Daoy (cell line): Measurements from ENCODE around the gene KIF11. TPM values are rescaled to one million over a fixed set of nuclear protein-coding genes. Genes with fewer than 3 reads are reported as not detected.

Experiments used
- DNase-seq: peaks from one replicate; pipeline ENCODE4 v3.0.0-alpha.2; 2015; ENCODE audit warnings: low read depth
- total RNA-seq: library from RNA; depleted of rRNA; stranded (reverse); fragments of >200 nt; shearing (Covaris generic); gene quantifications from 2 replicates; pipeline ENCODE4 v1.2.3, GENCODE V29; 2014

The KIF11 gene
- total RNA-seq, 1 experiment from 2014 or later = 53.8 TPM

DNA sequence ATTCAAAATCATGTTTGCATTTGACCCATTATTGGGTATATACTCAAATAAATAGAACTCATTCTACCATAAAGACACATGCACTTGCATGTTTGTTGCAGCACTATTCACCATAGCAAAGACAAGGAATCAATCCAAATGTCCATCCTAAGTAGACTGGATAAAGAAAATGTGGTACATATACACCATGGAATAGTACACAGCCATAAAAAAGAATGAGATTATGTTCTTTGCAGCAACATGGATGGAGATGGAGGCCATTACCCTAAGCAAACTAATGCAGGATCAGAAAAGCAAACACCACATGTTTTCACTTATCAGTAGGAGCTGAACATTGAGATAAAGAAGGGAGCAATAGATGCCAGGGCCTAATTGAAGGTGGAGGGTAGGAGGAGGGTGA lies 84.8 kb downstream of the KIF11 start:
- DNase-seq = no peak

DNA sequence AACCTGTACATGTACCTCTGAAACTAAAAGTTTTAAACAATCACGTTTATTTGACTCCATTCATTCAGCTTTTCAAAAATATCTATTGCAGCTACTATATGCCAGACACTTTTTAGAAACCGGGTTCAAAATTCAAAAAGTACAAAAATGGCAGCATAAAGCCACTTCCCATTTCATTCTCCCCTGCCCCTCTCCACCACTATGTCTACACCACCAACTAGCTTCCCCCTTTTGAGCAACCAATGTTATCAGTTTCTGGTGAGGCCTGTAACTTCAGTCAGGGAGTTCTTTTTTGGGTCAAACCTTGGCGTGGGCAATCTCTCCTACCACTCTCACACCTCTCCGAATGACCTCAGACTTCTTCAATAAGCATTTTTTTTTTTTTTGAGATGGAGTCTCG lies 85.3 kb downstream of the KIF11 start:
- DNase-seq = no peak

DNA sequence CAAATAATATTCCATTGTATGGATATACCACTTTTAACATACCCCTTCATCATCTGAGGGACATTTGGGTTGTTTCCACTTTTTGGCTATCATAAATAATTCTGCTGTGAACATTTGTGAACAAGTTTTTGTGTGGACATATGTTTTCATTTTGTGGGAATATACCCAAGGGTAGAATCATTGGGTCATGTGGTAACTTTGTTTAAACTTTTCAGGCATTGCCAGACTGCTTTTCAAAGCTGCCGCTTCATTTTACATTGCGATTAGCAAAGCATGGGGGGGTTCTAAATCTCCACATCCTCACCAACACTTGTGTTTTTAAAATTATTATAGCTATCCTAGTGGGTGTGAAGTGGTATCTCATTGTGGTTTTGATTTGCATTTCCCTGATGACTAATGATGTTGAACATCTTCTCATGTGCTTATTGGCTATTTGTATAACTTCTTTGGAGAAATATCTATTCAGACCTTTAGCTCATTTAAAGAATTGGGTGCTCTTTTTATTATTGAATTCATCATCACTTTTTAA lies 88.4 kb downstream of the KIF11 start:
- no peak for DNase-seq

DNA sequence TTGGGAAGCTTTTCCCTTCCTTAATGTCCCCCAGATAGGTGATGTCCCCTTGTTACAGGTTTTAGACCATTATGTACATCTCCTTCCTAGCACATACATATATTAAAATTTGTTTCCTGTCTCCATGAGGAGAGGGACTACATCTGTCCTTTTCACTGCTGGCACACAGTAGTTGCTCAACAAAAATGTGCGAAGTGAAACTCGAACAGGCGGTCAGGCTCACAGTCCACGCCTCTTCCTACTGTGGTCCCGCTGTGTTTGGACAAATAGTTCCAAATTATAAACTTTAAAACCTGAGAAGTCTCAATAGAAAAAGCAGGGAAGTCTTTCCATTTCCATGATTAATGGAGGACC lies 95.6 kb downstream of the KIF11 start:
- DNase-seq = no peak

DNA sequence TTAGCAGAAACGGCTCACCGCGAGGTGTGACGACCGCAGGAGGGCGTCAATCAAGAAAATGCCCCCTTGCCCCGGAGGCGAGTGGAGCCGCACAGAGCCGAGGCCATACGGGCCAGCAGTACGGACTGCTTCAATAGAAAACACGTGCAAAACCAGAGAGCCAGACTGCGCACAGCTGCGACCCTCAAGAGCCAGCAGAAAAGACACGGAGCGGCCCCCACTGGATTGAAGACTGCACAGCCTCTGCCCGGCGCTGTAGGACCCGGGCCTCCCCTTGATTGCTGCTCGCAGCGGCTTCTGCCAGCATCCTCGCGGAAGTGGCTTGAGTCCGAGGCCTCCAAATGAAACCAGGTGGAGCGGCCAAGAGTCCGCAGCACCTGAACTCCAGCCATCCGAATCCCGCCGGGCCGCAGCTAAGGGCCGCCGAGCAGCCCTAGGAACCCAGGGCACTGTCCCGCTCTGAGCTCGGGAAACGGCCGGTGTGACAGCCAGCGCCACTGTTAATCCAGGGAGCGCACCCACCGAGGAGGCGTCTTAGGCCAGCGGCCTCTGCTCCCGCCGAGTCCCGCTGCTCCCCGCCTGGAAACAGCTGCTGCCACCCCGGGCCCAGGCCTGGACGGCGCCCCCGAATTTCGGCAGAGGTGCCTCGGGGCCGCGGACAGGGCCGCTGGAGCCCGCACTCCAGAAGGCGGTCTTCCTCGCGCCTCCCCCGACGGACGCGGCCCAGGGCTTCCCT lies 96.2 kb downstream of the KIF11 start:
- DNase-seq = no peak

DNA sequence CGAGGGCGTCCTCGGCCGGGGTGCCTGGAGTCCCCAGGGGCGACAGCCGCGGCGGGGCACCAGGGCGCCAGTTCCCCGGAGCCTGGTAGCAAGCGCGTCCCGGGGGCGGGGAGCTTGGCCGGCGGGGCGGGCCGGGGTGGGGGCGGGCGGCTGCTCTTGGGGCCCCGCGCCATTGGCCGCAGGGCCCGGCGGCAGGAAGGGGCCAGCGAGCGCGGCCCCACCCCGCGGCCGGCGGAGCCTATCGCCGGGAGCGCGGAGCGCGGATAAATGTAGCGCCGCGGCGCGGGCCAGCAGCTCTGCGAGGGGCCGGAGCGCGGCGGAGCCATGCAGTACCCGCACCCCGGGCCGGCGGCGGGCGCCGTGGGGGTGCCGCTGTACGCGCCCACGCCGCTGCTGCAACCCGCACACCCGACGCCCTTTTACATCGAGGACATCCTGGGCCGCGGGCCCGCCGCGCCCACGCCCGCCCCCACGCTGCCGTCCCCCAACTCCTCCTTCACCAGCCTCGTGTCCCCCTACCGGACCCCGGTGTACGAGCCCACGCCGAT lies 96.8 kb downstream of the KIF11 start, which contains the start of gene HHEX:
Gene HHEX (plus strand): TSS at position 293 of the 548 bp plus-strand sequence. CDS start 32 bp downstream, at position 325.
- no peak for DNase-seq

DNA sequence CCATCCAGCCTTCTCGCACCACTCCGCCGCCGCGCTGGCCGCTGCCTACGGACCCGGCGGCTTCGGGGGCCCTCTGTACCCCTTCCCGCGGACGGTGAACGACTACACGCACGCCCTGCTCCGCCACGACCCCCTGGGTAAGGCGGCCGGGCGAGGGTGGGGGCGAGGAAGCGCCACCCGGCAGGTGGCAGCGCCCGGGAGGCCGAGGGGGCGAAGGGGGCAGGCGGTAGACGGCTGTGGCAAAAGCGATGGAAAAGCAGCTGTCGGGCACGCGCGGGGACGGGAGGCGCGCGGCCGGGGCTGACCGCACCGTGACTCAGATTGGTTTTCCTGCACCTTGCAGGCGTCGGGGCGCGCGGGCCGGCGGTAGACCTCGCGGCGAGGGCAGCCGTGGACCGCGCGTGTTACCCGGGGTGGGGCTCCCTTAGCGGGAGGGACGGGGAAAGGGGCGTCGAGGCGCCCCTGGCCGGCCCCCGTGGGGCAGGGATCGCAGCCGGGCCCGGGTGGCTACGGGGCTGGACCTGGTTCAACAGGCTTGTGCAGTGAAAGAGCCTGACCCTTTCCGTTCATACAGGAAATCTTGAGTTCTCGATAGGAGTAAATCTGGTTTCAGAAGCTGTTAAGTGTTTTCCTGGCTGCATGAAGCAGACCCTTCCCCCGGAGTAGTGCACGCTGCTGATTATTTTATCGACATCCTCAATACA lies 97.4 kb downstream of the KIF11 start:
- no peak for DNase-seq

DNA sequence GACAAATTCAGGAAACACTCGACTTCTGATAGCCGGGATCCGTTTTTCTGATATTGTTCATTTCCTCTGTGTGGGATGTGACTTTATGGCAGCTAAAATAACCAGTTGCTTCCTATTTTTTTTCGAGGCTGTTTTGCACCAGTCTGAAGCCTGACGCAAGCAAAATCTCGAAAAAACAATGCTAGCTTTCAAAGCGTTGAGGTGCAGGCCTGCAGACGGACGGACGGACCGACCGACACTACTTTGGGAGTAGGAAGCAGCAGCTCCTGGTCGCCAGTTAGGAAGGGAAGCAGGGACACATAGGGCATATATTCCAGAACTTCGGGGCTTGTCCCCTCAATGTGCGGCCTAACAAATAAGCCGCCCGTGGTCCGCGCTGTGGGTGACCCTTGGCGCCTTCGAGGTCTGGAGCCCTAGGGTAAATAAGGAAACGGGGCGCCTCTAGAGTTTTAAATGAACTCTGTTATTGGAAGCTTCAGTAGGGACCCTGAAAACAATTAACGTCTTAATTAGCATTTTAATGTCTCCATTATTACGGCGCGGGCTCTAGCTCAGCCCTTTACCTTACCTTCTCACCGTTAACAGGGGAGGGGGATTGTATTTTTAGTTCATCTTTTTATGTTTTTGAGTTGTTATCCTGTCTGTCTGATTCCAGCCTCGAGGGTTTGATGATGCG lies 98.1 kb downstream of the KIF11 start:
- DNase-seq = no peak

DNA sequence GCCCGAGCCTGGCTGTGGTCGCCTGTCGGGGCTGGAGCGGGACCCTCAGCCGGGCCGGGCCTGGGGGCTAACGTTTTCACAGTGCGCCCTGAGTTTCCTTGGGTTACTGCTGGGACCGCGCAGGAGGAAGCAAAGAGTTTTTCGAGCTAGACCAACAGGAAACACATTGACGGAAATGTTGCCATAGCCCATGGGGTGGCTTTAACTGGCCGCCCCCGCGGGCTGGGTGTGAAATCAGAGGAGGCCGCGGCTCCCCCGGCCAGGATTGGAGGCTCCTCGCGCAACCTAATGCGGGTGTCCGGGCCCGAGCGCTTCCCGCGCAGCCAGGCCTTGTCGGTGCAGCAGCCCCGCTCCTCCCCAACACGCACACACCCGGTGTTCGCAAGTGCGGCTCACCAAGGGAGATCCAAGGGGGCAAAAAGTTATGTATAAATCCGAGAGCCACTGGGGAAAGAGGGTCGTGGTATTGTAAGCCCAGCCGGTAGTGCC lies 98.7 kb downstream of the KIF11 start:
- DNase-seq = no peak

DNA sequence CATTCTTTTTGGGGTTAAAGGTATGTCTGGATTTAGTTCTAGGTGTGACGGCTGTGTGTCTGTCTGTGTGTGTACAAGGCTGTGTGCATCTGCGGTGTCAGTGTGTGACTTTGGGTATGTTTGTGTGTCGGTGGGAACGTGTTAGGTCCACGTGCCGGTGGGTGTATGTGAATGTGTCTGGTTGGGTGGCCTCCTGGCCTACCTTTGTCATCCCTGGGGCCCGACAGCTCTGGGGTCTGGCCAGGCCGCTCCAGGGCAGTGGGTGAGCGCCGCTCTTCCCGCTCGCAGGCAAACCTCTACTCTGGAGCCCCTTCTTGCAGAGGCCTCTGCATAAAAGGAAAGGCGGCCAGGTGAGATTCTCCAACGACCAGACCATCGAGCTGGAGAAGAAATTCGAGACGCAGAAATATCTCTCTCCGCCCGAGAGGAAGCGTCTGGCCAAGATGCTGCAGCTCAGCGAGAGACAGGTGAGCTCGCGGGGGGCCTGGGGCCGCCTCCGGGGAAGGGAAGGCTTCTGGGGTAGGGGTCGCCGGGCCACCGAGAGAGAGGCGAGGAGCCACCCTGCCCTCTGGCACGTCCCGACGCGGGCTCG lies 99.2 kb downstream of the KIF11 start:
- DNase-seq = no peak

DNA sequence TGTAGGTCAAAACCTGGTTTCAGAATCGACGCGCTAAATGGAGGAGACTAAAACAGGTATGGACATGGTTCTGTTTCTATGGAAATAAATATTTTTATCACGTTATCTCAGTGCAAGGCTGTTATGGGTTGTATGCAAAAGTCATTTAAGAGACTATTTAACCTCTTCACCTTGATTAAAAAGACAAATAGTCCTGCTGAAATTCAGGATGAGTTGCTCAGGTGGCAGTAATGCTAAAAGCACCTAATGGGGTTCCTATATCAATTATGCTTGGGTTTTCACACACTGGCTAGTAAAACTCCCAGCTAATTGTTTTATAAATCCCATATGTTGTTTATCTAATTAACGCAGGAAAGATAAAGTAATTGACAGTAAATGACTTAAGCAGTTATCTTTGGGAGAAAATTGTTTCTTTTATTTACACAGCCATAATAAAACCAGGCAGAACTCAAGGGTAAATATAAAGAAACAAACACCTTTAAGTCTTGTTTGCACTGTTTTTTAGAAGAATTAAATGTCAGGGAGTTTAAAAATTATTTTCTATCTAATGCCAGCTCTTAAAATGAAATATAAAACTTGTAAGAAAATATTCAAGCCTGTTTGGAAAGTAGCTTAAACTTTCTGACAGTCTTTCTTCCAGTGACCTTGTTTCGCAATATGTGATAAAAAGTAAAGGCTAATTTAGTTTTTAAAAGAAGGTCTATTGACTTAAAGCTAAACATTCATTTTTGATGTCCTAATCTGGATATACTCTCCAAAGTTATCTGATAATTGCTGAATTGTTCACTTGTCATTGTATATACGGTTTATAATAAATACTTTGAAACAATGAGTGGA lies 100.0 kb downstream of the KIF11 start:
- no peak for DNase-seq

DNA sequence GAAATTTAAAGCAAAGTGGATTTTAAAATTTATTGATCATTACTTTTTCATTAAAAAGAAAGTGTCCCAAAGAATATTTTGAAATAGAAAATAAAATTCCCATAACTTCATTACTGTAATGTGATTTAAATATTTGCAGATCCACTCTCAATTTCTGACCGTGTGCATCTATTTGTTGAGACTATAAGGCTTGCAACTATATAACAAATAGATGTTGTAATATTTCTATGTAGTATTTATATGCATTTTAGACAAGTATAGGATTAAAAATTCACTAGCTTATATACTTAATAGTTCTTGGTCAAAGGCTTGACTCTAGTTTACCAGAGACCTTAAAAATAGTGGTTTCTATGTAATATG lies 100.6 kb downstream of the KIF11 start:
- no peak for DNase-seq

DNA sequence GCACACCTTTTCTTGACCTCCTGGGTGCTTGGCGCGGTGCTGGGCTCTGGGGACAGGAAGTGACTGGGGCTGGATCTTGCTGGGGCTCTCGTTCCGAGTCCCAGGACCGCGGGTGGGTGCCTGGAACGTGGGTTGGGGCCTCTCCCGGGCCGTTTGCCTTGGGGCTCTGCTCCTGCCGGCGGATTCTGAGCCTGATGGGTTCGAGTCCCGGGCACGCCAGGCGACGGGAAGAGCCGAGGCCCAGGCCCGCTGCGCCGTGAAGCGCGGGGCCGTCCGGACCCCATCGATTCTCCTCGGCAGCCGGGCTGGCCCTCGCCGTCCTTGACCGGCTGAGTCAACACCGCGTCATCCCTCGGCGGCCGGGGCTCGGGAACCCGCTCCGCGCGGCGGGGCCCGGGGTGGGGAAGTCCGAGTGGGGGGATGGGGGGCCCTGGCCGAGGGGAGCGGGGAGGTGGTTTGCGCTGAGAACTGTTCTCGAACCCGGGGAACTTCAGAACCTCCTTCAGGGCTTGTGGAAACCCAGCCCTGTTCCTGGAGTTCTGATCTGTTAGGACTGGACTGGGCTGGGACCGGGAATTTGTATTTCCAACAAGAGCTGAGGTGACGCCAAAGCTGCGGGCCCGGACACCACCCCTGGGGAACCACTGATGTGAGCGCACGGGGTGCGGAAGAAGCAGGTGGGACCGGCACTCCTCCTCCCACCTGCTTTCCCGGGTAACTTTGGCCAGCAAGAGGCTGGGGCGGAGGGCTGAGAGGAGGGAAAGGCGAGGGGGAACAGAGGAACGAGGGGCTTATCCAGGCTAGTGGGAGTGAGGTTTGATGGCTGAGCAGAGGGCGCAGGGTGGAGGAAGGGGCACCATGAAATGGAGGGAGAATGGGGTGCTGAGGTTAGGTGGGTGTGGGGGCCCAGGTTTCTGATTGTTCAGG lies 103.0 kb downstream of the KIF11 start:
- no peak for DNase-seq

DNA sequence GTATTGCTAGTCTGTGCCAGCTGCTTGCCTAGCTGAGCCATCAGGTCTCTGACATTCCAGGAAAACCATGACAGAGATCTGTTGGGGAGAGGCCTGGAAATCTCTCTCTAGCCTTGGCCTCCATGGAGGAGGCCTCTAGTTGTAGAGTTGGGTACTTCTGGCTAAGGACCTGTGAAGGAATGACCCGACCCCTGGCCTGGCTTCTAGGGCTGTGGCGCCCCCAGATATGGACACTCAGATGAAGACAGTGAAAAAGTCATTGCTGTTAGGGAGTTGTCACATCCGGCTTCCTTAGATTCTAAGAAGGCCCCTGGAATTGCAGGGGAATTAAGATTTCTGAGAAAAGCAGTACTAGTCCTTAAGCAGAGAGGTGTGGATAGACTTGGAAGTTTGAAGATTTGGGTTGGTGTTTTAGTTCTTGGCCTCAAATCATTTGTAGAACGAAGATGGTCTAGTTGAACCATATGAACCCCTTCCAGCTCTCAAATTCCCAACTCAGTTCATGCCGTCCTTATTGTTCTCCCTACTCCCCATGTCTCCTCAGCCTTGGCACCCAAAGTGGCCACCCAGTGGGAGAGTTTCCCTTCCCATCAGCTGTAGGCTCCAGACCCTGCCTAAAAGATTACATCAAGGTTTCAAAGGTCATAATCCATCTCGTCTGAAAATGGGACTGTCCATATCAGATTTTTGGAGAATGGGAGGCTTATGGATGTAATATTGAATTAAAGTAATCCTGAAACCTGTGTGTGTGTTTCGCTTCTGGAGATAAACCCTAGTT lies 103.9 kb downstream of the KIF11 start:
- no peak for DNase-seq

DNA sequence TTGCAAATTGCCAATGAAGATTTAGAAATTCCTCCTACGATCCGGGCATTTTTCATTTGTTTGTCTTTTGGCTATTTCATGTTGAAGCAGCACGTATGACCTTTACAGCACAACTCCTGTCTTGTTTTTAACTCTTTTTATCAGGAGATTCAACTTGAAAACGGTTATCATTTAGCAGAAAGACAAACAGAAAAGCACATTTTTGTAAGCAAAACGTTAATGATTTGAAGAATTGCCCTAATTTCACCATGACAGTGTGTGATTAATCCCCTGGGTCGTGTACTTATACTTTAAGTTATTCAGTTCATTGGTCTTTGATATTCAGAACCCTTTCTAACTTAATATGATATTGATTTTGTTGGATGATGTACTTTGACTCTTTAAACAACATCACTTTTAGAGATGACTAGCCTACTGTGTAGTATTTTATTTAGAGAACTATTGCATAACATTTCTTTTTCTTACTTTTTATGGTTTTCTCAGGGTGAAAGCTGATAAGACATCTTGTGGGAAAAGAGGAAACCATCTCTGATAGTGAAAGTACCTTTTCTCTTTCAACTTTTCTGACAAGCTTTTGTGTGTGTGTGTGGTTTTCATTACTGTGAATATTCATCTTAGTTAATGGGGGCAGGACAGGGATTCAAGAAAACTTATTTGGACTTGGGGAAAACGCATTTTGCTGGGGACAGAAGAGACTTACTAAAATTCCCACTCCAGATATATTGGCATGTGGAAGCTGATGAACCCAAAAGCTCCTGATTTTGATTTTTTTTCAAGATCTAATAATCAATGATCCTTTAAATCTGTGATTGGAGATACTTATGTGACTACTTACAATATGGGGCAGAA lies 105.0 kb downstream of the KIF11 start:
- no peak for DNase-seq

DNA sequence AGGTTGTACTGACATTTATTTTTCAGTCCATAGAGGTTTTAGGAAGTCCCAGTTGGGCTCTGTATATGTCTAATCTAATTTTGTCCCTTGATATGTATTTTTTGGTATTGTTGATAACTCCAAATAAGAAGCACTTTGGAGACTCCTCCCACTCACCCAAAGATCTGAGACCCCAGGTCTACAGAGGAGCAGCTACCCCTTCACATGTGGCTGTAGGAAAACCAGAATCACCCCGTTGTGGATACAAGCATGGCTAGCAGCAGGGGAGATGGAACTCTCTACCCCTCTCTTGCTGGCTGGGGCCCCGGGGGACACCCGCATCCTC lies 106.2 kb downstream of the KIF11 start:
- DNase-seq = no peak

DNA sequence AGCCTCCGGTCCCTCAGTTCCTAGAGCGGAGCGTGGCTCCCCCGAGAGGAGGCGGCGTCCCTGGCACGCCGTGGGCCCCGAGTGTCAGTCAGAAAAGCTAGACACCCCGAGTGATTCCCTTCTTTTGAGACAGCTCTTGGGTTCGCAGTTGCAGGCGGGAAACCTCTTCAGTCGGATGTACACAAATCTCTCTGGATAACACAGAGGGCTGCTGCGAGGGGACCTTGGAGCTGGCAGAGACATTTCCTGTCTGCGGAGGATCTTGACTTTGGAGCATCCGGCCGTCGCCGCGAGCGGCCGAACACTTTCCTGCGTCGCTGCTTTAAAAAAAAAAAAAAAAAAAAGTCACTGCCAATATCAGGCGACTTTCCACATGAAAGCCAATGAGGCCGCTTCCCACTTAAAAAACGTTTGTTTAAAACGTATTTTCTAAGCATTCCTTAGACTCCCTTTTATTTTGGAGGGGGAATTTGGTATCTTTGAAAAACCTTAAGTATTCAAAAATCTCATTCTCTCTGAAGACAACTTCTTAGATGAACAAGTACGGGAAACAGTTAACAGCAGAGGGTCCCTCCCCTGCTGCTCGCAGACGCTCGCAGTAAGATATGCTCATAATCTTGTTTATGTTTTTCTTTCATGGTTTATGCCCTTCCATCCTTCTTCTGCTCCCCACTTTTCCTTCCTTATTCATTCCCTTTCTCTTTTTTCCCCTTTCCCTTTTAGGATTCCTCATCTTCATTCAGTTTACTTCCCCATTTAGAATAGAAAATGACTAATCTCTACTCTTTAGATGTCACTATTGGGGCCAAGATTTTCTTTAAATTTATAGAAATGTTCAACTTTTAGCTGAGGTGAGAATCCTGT lies 106.8 kb downstream of the KIF11 start:
- peak; percentile 56 for DNase-seq
